Astrocyte of the spinal cord (primary cell): Measurements from ENCODE around the gene USP7.

Experiments used
- DNase-seq: peaks from one replicate; pipeline ENCODE4 v3.0.0; 2011; ENCODE audit warnings: low read depth, low spot score
- H3K4me3 ChIP-seq: 2 replicates; pipeline ENCODE4 v1.5.1; 2011; ENCODE audit warnings: low read depth, mild to moderate bottlenecking, low read length, moderate library complexity
- CTCF ChIP-seq: IDR thresholded peaks from 2 replicates; pipeline ENCODE4 v1.5.1; 2012; ENCODE audit warnings: low read depth, mild to moderate bottlenecking, low read length, inconsistent platforms
- in situ Hi-C: cut with HindIII; loops from 2 replicates; pipeline ENCODE4 v1.10.0; 2017; ENCODE audit warnings: low sequenced_read_pairs

Gene USP7

GRCh38 chr16:8867932-8868415 is 95.7 kb downstream of the USP7 start:
- in situ Hi-C loops, result no loop called here
- peak overlapping the region; percentile 75 for H3K4me3 ChIP-seq
- no peak for TF ChIP-seq CTCF
- DNase-seq, result peak; percentile 37

DNA sequence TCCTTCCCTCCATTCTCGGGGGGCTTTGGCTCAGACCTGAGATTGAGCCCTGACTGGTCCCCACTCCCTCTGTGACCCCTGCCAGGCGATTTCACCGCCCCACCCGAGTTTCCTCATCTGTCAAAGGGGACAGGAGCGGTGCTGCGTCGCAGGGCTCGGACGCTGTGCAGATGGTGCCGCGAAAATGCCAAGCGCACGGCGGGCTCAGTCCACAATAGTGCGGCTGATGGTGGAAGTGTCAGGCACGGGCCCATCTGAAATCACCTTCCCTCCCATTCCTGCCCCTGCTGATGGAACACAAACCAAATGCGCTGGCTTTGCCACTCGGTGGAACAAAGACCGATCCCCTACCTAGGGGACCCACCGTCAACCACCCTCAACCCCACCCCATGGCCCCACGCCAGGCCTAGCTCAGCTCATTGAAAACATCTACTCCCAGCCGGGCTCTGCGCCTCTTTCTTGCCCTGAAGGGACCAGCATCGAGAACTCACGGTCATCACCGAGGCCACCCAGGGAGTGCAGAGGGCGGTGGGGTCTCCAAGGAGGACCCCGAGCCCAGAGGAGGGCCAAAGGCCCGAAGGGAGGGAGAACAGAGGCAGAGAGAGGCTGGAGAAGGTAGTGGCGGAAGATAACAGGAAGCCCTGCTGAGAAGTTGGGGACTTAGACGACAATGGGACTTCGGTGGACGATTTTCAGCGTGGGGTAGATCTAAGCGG is 96.3 kb downstream of the USP7 start:
- TF ChIP-seq CTCF, result no peak
- peak overlapping the region; percentile 75 for H3K4me3 ChIP-seq
- in situ Hi-C loops, result no loop called here
- DNase-seq, result no peak

DNA sequence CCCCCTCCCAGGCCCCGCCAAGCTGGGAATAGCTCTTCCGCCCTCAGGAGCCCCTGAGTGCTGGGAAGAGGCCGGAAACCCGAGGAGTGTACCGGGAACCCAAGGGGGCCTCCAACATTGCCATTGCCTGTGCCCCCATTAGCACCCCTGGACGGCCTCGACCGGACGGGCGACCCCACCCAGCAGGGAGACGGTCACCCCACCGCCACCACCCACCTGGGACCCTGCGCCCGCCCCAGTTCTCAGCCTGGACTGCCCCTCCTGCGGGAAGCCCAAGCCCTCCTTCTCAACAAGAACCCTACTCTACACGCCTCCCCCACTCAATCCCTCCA is 96.9 kb downstream of the USP7 start:
- in situ Hi-C loops, result no loop called here
- DNase-seq, result no peak
- H3K4me3 ChIP-seq, result peak overlapping the region; percentile 75
- TF ChIP-seq CTCF, result no peak

DNA sequence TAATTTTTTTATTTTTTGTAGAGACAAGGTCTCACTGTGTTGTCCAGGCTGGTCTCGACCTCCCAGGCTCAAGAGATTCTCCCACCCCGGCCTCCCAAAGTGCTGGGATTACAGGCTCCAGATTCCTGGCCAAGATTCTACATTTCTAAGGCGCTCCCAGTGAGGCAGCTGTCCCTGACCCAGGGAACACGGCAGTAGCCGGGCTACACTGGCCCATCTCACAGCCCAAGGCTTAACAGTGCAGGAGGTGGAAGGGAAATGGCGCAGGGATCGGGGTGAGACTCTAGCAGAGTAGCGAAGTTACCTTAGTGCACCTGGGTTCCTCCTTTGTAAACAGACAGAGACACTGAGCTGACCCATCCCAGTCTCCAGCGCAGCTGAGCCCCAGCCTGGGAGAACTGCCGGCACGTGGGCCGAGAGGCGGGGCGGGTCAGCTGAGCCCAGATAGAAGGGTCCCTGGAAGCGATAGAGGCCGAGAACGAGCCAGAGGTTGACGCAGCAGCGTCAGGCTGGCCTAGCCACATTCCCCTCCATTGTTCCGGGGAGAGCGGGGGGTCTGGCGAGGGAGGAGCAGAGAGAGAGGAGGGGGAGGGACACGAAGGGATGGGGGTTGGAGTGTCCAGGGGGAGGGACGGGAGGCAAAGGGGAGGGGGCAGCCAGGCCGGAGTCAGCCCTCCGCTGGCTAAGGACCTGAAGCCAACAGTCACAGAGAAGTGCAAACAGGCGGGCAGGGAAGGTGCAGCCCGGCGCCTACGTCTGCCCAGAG is 97.4 kb downstream of the USP7 start:
- TF ChIP-seq CTCF, result no peak
- peak overlapping the region; percentile 75 for H3K4me3 ChIP-seq
- in situ Hi-C loops, result no loop called here
- peak; percentile 44 for DNase-seq

DNA sequence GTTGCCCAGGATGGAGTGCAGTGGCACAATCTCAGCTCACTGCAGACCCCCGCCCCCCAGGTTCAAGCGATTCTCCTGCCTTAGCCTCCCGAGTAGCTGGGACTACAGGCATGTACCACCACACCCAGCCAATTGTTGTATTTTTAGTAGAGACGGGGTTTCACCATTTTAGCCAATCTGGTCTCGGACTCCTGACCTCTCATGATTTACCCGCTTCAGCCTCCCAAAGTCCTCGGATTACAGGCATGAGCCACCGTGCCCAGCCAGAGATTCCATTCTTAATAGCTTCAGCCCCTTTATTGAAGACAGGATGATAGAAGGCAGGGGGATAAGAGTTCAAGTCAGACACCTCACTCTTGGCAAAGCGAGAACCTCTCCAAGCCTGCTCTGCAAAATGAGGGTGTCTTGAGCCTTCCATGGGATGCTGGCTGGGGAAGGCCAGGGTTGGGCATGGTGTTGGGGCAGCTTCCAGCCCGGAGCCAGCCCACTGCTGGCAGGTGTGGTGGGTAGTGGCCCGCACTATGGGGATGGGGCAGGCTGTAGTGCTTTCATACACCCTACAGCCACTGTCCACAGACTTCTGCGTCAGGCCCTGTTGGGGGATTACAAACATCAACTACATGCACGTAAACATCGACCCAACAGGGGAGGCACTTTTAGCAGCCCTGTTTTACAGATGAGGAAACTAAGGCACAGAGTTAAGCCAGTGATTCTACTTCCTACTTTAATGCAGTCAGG is 98.4 kb downstream of the USP7 start:
- H3K4me3 ChIP-seq, result no peak overlapping the region
- in situ Hi-C loops, result no loop called here
- no peak for DNase-seq
- no peak for TF ChIP-seq CTCF

- H3K4me3 ChIP-seq, result no peak overlapping the region
- in situ Hi-C loops, result no loop called here
- no peak for DNase-seq
- TF ChIP-seq CTCF, result no peak
Measured at GRCh38 chr16:8864480-8865110, 99.1 kb downstream of the USP7 start.
